Spleen (tissue), 13 donors: ENCODE measurements around the gene SLC4A8. TPM values are rescaled to one million over a fixed set of nuclear protein-coding genes. Genes with fewer than 3 reads are reported as not detected.
A peak's percentile ranks its signal among the peaks of the same experiment; 100 is the strongest.

Source experiments
- DNase-seq: peaks from one replicate; pipeline ENCODE4 v3.0.0-alpha.2; 2020
- H3K27ac ChIP-seq, 8 donors: fragments of 200-600 bp; sonication (generic) in 7 of 8; 1 replicate in 4 of 8; 2 replicates in 4 of 8; pipeline versions ENCODE4 v1.5.0 to v1.8.0; 2016 to 2021; ENCODE audit warnings: inconsistent platforms in 4 of 8, mild to moderate bottlenecking in 4 of 8, moderate library complexity in 1 of 8
- H3K27me3 ChIP-seq, 7 donors: fragments of 200-600 bp; sonication (generic) in 6 of 7; replicated peaks in 1 of 7; 1 replicate in 4 of 7; 2 replicates in 3 of 7; pipeline versions ENCODE4 v1.5.0 to v1.8.0; 2016 to 2021; ENCODE audit warnings: inconsistent platforms in 3 of 7, mild to moderate bottlenecking in 1 of 7
- H3K36me3 ChIP-seq, 6 donors: fragments of 200-600 bp; sonication (generic) in 5 of 6; 1 replicate in 4 of 6; 2 replicates in 2 of 6; pipeline versions ENCODE4 v1.5.0 to v1.8.0; 2016 to 2021; ENCODE audit warnings: inconsistent platforms in 2 of 6
- H3K4me1 ChIP-seq, 6 donors: fragments of 200-600 bp; sonication (generic) in 5 of 6; 1 replicate in 3 of 6; 2 replicates in 3 of 6; pipeline versions ENCODE4 v1.5.0 to v1.8.0; 2016 to 2021; ENCODE audit warnings: inconsistent platforms in 3 of 6
- H3K4me3 ChIP-seq, 8 donors: fragments of 200-600 bp; sonication (generic) in 7 of 8; 1 replicate in 4 of 8; 2 replicates in 4 of 8; pipeline versions ENCODE4 v1.5.0 to v1.8.0; 2016 to 2021; ENCODE audit warnings: inconsistent platforms in 4 of 8, mild to moderate bottlenecking in 4 of 8, moderate library complexity in 2 of 8
- H3K9me3 ChIP-seq, 8 donors: fragments of 200-600 bp; sonication (generic) in 7 of 8; 1 replicate in 4 of 8; 2 replicates in 4 of 8; pipeline versions ENCODE4 v1.5.0 to v1.8.0; 2016 to 2021; ENCODE audit warnings: inconsistent platforms in 4 of 8
- POLR2A ChIP-seq, 3 donors: fragments of 450-650 bp; IDR thresholded peaks; one replicate each; pipeline ENCODE4 v1.5.1; 2017; ENCODE audit warnings: antibody characterized with exemption in 3 of 3, mild to moderate bottlenecking in 1 of 3
- POLR2AphosphoS5 ChIP-seq, 3 donors: sonication (generic); formaldehyde crosslinking; IDR thresholded peaks; one replicate each; pipeline ENCODE4 v1.5.1; 2017; ENCODE audit warnings: antibody characterized with exemption in 3 of 3
- WGBS, 5 donors: extraction: QIAGEN DNeasy Blood & Tissue Kit in 3 of 5; methylation state at CpG; one replicate each; pipeline versions ENCODE4 v1.1.5 to v1.1.7; 2013 to 2018; 5-methylcytosine and 5-hydroxymethylcytosine counted together
- intact Hi-C: fragments of 100-400 bp; cut with DNase I; formaldehyde crosslinking; loops from one replicate; pipeline ENCODE4 v1.15.0; 2023; ENCODE audit warnings: low total_unique reads
- long read RNA-seq, 2 donors: transcript quantifications; one replicate each; lab custom pipeline, GENCODE V29; 2026
- polyA plus RNA-seq, 3 donors: library from polyadenylated mRNA; stranded (reverse); fragments of 200-250 nt; gene quantifications; one replicate each; pipeline ENCODE4 v1.2.1, GENCODE V29; 2013
- total RNA-seq, 7 donors: library from RNA; depleted of rRNA in 3 of 7; stranded (reverse); fragments of >200 nt in 3 of 7; fragmentation: NEBNext Ultra II Directional in 4 of 7; extraction: Animal tissue kit (Norgen Biotek cat#: 25700) in 4 of 7; gene quantifications; one replicate each; pipeline versions ENCODE4 v1.1.0 to v1.2.1, GENCODE V29; 2016 to 2021
- TF ChIP-seq, protein P1 (sequence below), 11 experiments: fragments of 200-600 bp in 7 of 11; fragments of 450-650 bp in 4 of 11; sonication (generic) in 4 of 11; IDR thresholded peaks in 8 of 11; conservative IDR thresholded peaks in 3 of 11; 1 replicate in 7 of 11; 2 replicates in 4 of 11; pipeline versions ENCODE4 v1.4.0 to v1.8.0; 2016 to 2021; ENCODE audit warnings: antibody characterized with exemption in 11 of 11, inconsistent platforms in 4 of 11, mild to moderate bottlenecking in 1 of 11
- donor health status: healthy with polysubstance abuse.
- donor health status: DM: no; HTN: no; CAD: no; lungs with moderate emphysema.
- donor health status: DM: no; HTN: no; CAD: no.
- donor health status: Bipolar disorder and iron deficiency.
- donor health status: healthy.
- donor health status: DM: no; HTN: no; CAD: no.
- donor health status: DM: yes; HTN: yes; CAD: no.

Gene SLC4A8
- total RNA-seq: 1 to 10 TPM; 4.3 to 9.7 (median 5.7) TPM
- 1 to 10 TPM in 2 of 3 donors, under 1 TPM in 1; 0.88 to 1.8 (median 1.4) TPM for polyA plus RNA-seq
- long read RNA-seq, donor 1: 0 reads
- long read RNA-seq, donor 2: 0 reads

DNA sequence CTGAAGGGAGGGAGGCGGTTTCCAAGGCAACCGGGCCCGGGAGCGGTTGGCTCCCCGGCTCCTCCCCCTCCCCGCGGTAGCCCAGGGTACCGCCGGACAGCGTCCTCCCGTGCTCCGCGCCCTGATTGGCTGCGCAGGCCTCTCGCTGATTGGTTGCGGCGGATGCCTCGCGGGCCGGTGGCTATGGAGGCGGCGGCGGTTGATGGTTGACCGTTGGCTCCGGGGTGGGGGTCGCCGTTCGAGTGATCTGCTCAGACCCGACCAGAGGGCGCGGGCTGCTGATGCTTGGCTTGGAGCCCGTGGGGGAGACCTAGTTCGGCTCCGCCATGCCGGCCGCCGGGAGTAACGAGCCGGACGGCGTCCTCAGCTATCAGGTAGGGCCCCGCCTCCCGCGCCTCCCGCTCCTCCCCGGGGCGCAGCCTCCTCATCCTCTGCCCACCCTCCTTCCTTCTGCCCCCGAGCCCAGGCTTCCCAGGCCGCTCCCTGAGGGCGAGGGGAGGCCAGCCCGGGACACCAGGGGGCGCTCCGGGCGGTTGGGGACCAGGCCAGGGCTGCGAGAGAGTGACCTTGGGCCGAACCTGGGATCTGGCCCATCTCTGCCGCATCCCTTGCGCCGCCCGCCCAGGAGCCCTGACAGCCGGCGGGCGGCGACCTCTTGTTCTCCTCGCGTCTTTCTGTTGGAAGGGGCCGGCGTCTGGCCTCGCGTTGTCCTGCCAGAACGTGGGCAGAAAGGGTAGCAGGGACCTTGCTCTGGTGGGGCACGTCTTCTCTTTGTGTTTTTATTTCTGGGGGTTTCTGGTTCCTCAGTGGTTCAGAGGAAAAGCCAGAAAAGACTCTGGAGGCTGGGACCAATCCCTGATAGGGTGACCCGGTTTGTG lies at the start of gene SLC4A8:
Gene SLC4A8, plus strand, starts transcription at position 170 of the 878 bp plus-strand sequence. Its CDS starts 157 bp downstream, at position 327.
- H3K9me3 ChIP-seq: no peaks in the 10 kb centered on the region
- DNase-seq: peak; percentile 95
- peak within 1 kb of the TSS; percentile 60 to 83 (median 74) for H3K4me3 ChIP-seq
- H3K27me3 ChIP-seq: peaks cover 0 to 31% (median 15%) of the 10 kb centered on the region in 7 donors
- intact Hi-C loops: loop anchor here (5.0 kb wide), 2 partner anchors 107 to 387 kb away; a partner anchor contains a TSS
- WGBS, 5 donors: 3 to 7% (median 4%) methylated on average over 41 to 73 of the region's 73 CpGs
- H3K4me1 ChIP-seq: peaks cover 4 to 20% (median 14%) of the 10 kb centered on the region in 6 donors
- peak within 1 kb of the TSS in 2 of 8 donors; percentile 8 to 25 for H3K27ac ChIP-seq
- H3K36me3 ChIP-seq: no peaks in the 10 kb centered on the region
- TF ChIP-seq, protein P1, sequence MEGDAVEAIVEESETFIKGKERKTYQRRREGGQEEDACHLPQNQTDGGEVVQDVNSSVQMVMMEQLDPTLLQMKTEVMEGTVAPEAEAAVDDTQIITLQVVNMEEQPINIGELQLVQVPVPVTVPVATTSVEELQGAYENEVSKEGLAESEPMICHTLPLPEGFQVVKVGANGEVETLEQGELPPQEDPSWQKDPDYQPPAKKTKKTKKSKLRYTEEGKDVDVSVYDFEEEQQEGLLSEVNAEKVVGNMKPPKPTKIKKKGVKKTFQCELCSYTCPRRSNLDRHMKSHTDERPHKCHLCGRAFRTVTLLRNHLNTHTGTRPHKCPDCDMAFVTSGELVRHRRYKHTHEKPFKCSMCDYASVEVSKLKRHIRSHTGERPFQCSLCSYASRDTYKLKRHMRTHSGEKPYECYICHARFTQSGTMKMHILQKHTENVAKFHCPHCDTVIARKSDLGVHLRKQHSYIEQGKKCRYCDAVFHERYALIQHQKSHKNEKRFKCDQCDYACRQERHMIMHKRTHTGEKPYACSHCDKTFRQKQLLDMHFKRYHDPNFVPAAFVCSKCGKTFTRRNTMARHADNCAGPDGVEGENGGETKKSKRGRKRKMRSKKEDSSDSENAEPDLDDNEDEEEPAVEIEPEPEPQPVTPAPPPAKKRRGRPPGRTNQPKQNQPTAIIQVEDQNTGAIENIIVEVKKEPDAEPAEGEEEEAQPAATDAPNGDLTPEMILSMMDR (IDR thresholded peaks at IDR 0.05 in 8 of 11, conservative IDR thresholded peaks at IDR 0.05 in 3 of 11): peak in 10 of 11 experiments; percentile 49 to 83 (median 71)
- TF ChIP-seq POLR2AphosphoS5 (IDR thresholded peaks at IDR 0.05) (peak in 2 of 3 donors; percentile 54 to 68), POLR2A (IDR thresholded peaks at IDR 0.05) (no peak)

DNA sequence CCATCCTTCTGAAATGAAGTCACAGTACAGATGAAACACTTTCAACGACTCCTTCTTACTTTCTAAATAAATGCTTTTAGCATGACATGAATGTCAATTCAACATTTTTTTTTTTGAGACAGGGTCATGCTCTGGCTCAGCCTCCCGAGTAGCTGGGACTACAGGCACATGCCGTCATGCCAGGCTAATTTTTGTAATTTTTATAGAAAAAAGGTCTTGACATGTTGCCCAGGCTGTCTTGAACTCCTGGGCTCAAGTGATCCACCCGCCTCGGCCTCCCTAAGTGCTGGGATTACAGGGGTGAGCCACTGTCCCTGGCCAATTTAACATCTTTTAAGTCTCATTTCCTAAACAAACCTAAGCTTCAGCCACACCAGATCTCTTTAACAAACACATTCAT lies 49.8 kb upstream of the SLC4A8 start:
- TF ChIP-seq POLR2A (IDR thresholded peaks at IDR 0.05) (no peak), POLR2AphosphoS5 (IDR thresholded peaks at IDR 0.05) (no peak)
- TF ChIP-seq, protein P1 (IDR thresholded peaks at IDR 0.05 in 8 of 11, conservative IDR thresholded peaks at IDR 0.05 in 3 of 11): no peak

DNA sequence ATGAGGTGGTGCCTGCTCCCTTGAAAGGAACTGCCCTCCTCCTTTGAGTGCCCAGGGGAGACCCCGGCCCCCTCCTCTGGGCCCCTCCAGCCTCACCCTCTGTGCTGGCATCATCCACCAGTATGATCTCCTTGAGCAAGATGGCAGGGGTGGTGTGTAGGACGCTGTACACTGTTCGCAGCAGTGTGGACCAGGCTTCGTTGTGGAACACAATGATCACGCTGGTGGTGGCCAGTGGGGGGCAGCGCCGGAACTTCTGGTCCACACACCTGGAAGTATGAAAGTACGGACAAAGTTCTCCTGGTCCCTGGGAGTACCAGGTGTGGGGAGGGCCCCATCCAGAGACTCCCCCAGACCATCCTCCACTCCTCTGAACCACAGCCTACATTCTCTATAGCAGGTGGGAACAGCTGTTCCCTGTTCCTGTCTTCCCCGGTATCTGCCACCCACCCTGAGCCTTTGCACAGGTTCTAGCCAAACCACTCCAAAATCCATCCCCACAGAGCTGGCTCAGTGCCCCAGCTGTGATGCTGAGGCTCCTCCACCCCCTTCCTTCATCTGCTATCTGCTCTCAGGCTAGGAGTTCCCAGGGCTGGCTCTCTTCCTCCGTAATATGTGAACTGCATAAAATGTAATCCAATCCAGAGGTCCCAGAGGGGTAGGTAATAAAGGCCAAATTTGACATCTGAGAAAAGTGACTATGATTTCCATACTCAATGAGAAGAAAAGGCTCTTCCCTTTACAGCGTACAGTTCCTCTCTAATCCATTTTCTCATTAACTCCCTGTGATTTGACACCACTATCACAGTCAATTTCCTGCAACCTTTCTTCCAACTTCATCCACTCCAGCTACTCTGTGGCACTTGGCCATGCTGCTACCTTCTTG lies 47.3 kb upstream of the SLC4A8 start:
- H3K27ac ChIP-seq: no peak overlapping the region
- WGBS, 5 donors: 91 to 95% (median 94%) methylated on average over 11 of the region's 11 CpGs
- TF ChIP-seq, protein P1 (IDR thresholded peaks at IDR 0.05 in 8 of 11, conservative IDR thresholded peaks at IDR 0.05 in 3 of 11): no peak
- TF ChIP-seq POLR2A (IDR thresholded peaks at IDR 0.05) (no peak), POLR2AphosphoS5 (IDR thresholded peaks at IDR 0.05) (no peak)
- H3K4me3 ChIP-seq: no peak overlapping the region
- peaks cover 0 to 88% (median 22%) of the 10 kb centered on the region in 6 donors for H3K36me3 ChIP-seq
- H3K27me3 ChIP-seq: peaks cover 0 to 3% (median 0%) of the 10 kb centered on the region in 7 donors
- intact Hi-C loops: no loop called here
- H3K9me3 ChIP-seq: no peaks in the 10 kb centered on the region
- peak; percentile 6 for DNase-seq
- H3K4me1 ChIP-seq: peaks cover 0 to 55% (median 19%) of the 10 kb centered on the region in 6 donors

More for the DNA sequence above, 49.8 kb upstream of the SLC4A8 start:
- H3K27me3 ChIP-seq: peaks cover 0 to 3% (median 0%) of the 10 kb centered on the region in 7 donors
- 64 to 78% (median 71%) methylated on average over 5 of the region's 5 CpGs for WGBS, 5 donors
- peak; percentile 4 for DNase-seq
- H3K4me3 ChIP-seq: no peak overlapping the region
- no peaks in the 10 kb centered on the region for H3K9me3 ChIP-seq
- intact Hi-C loops: no loop called here
- H3K27ac ChIP-seq: peak overlapping the region in 2 of 8 donors; percentile 1 to 5
- peaks cover 0 to 74% (median 23%) of the 10 kb centered on the region in 6 donors for H3K36me3 ChIP-seq
- H3K4me1 ChIP-seq: peaks cover 0 to 67% (median 19%) of the 10 kb centered on the region in 6 donors
